ENCODE results near the gene LTA.
"Not testable (repeated sequence)": the region's sequence is repeated elsewhere in the genome, so short reads cannot be mapped to it uniquely, and the experiment has no call there.

The LTA gene

GRCh38 chr6:31586599-31587281, 14.7 kb downstream of the LTA start:
- no peak for DNase-seq (ENCODE audit: low read depth in 3 of 3, low spot score in 1 of 3)

- DNase-seq (ENCODE audit: low read depth in 3 of 3, low spot score in 1 of 3) = no peak
These were observed 16.0 kb downstream of the LTA start for GRCh38 chr6:31587791-31588777.

- DNase-seq (ENCODE audit: low read depth in 3 of 3, low spot score in 1 of 3) = no peak
These were observed 17.0 kb downstream of the LTA start for GRCh38 chr6:31588871-31589650.

GRCh38 chr6:31590691-31591090, 18.6 kb downstream of the LTA start:
- DNase-seq (ENCODE audit: low read depth in 3 of 3, low spot score in 1 of 3) = not testable (repeated sequence)

GRCh38 chr6:31592396-31592771, 20.3 kb downstream of the LTA start:
- DNase-seq (ENCODE audit: low read depth in 3 of 3, low spot score in 1 of 3) = no peak

- DNase-seq (ENCODE audit: low read depth in 3 of 3, low spot score in 1 of 3) = no peak
These were observed 24.9 kb downstream of the LTA start for GRCh38 chr6:31597006-31597405.

GRCh38 chr6:31607317-31607716, 35.2 kb downstream of the LTA start:
- no peak for DNase-seq (ENCODE audit: low read depth in 3 of 3, low spot score in 1 of 3)

GRCh38 chr6:31609519-31610406, 37.7 kb downstream of the LTA start:
- DNase-seq (ENCODE audit: low read depth in 3 of 3, low spot score in 1 of 3) = no peak

- DNase-seq (ENCODE audit: low read depth in 3 of 3, low spot score in 1 of 3) = no peak
These were observed 38.9 kb downstream of the LTA start for GRCh38 chr6:31610968-31611367.

GRCh38 chr6:31614075-31614619, 42.1 kb downstream of the LTA start:
- no peak for DNase-seq (ENCODE audit: low read depth in 3 of 3, low spot score in 1 of 3)

- no peak for DNase-seq (ENCODE audit: low read depth in 3 of 3, low spot score in 1 of 3)
These were observed 42.8 kb downstream of the LTA start, which contains the start of gene AIF1 for GRCh38 chr6:31614684-31615578. TSS of gene AIF1 (plus strand) at chr6:31615234. CDS start at chr6:31615330, 96 bp downstream.

- DNase-seq (ENCODE audit: low read depth in 3 of 3, low spot score in 1 of 3) = no peak
These were observed 43.7 kb downstream of the LTA start for GRCh38 chr6:31615748-31616147.

GRCh38 chr6:31617010-31617409, 44.9 kb downstream of the LTA start:
- DNase-seq (ENCODE audit: low read depth in 3 of 3, low spot score in 1 of 3) = no peak

GRCh38 chr6:31619805-31620585, 47.9 kb downstream of the LTA start:
- DNase-seq (ENCODE audit: low read depth in 3 of 3, low spot score in 1 of 3) = peak; percentile 82 to 93 (median 86)

- DNase-seq (ENCODE audit: low read depth in 3 of 3, low spot score in 1 of 3) = peak in 2 of 3 donors; percentile 91 to 93
These were observed 48.7 kb downstream of the LTA start, which contains the start of gene PRRC2A for GRCh38 chr6:31620586-31621319. TSS of gene PRRC2A (plus strand) at chr6:31620715. CDS start at chr6:31622790, 2,075 bp downstream.

- DNase-seq (ENCODE audit: low read depth in 3 of 3, low spot score in 1 of 3) = no peak
These were observed 49.3 kb downstream of the LTA start for GRCh38 chr6:31621320-31621939.

- no peak for DNase-seq (ENCODE audit: low read depth in 3 of 3, low spot score in 1 of 3)
These were observed 49.9 kb downstream of the LTA start for GRCh38 chr6:31621991-31622390.

Data from stimulated activated CD4-positive, alpha-beta T cell treated with anti-CD3 and anti-CD28 coated beads, TNF-alpha, amount 100 ng/mL, for 1 hour (primary cell).